ENCODE data around the gene FANCI. TPM values are rescaled to one million over a fixed set of nuclear protein-coding genes. Genes with fewer than 3 reads are reported as not detected.

FANCI gene
- total RNA-seq: 32.6 and 33.7 TPM in 2 replicates

GRCh38 chr15:89243691-89244573 lies at the start of gene FANCI:
TSS of gene FANCI (plus strand) at chr15:89243979. CDS start at chr15:89247648, 3,669 bp downstream.

GRCh38 chr15:89221543-89221942 lies 22.2 kb upstream of the FANCI start, which contains the start of gene RLBP1:
TSS of gene RLBP1 (minus strand) at chr15:89221579. CDS start at chr15:89218975, 2,604 bp downstream.

GRCh38 chr15:89334510-89335297 lies 90.9 kb downstream of the FANCI start, which contains the start of gene POLG:
TSS of gene POLG (minus strand) at chr15:89334824. CDS start at chr15:89333754, 1,070 bp downstream.

Other genes starting within 250 kb of the FANCI start
- gene ABHD2, start 155.5 kb upstream of the FANCI start, total RNA-seq: 24.2 and 32.4 TPM in 2 replicates
- not detected in 2 replicates for gene RLBP1, start 22.4 kb upstream of the FANCI start, total RNA-seq
- 64.4 and 68.5 TPM in 2 replicates for gene POLG, start 90.8 kb downstream of the FANCI start, total RNA-seq

Measured in bronchus fibroblast of lung (primary cell).